Esophagus squamous epithelium (tissue), 5 donors: ENCODE data around the gene PGLYRP3. TPM values are rescaled to one million over a fixed set of nuclear protein-coding genes. Genes with fewer than 3 reads are reported as not detected.

Experiments
- DNase-seq: peaks from one replicate; lab custom pipeline; 2025; lab: John Stamatoyannopoulos, UW
- H3K27ac ChIP-seq, 4 donors: fragments of 200-600 bp; sonication (generic); one replicate each; pipeline ENCODE4 v1.5.1; 2016 to 2019; ENCODE audit warnings: mild to moderate bottlenecking in 1 of 4
- H3K27me3 ChIP-seq, 4 donors: fragments of 200-600 bp; sonication (generic); 1 replicate in 3 of 4; 2 replicates in 1 of 4; pipeline versions ENCODE4 v1.5.1 to v1.6.0; 2017 to 2021; ENCODE audit warnings: antibody characterized with exemption in 1 of 4
- H3K36me3 ChIP-seq, 3 donors: fragments of 200-600 bp; sonication (generic); one replicate each; pipeline ENCODE4 v1.5.1; 2016 to 2019
- H3K4me1 ChIP-seq, 3 donors: fragments of 200-600 bp; sonication (generic); one replicate each; pipeline ENCODE4 v1.5.1; 2017 to 2019
- H3K4me3 ChIP-seq, 4 donors: fragments of 200-600 bp; sonication (generic); 1 replicate in 3 of 4; 2 replicates in 1 of 4; pipeline ENCODE4 v1.5.1; 2016 to 2019; ENCODE audit warnings: mild to moderate bottlenecking in 2 of 4, moderate library complexity in 1 of 4
- H3K9me3 ChIP-seq, 3 donors: fragments of 200-600 bp; sonication (generic); one replicate each; pipeline ENCODE4 v1.5.1; 2016 to 2019
- CTCF ChIP-seq, 6 experiments: fragments of 450-650 bp in 4 of 6; fragments of 200-600 bp in 2 of 6; sonication (generic) in 2 of 6; IDR thresholded peaks; one replicate each; pipeline ENCODE4 v1.5.1; 2016 to 2019; ENCODE audit warnings: antibody characterized with exemption in 6 of 6, mild to moderate bottlenecking in 4 of 6, moderate library complexity in 4 of 6
- POLR2A ChIP-seq, 4 donors: fragments of 450-650 bp; IDR thresholded peaks; one replicate each; pipeline ENCODE4 v1.6.1; 2017; ENCODE audit warnings: antibody characterized with exemption in 4 of 4, mild to moderate bottlenecking in 4 of 4, moderate library complexity in 3 of 4
- WGBS, 2 donors: methylation state at CpG; one replicate each; pipeline ENCODE4 v1.1.5; 2018; 5-methylcytosine and 5-hydroxymethylcytosine counted together
- intact Hi-C: fragments of 100-400 bp; cut with DNase I; formaldehyde crosslinking; loops from one replicate; pipeline ENCODE4 v1.15.0; 2022
- total RNA-seq, 4 donors: library from RNA; depleted of rRNA; stranded (reverse); fragments of >200 nt; gene quantifications; one replicate each; pipeline ENCODE4 v1.1.0, GENCODE V29; 2016
- donor health status: DM: yes; HTN: yes; CAD: no.

Gene PGLYRP3
- total RNA-seq, 4 donors from 2014 or later, result 14.3 to 44.0 (median 23.8) TPM

DNA sequence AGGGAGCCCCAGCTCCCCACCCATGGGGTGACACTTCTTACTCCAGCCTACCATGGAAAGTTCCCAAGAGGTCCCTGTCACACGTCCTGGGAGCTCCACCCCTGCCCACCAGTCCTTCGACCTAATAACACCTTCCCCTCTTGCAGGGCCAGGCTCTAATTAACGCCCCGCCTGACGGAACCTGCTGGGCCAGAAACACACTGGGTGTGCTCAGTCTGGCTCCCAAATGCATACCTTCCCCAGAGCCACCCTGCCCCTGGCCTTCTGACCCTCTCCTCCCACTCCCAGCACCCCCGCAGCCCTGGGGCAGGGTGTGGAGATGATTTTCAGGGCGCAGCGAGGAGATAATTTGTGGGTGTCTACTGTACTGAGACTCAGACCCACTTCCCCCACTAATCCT, 20.6 kb downstream of the PGLYRP3 start:
- Histone ChIP-seq H3K27me3 (peaks cover 0 to 5% (median 0%) of the 10 kb centered on the region in 4 donors), H3K27ac (peak overlapping the region; percentile 85 to 95 (median 90)), H3K36me3 (peaks cover 0 to 13% (median 0%) of the 10 kb centered on the region in 3 donors), H3K9me3 (no peaks in the 10 kb centered on the region), H3K4me3 (peak overlapping the region in 1 of 4 donors; percentile 20), H3K4me1 (peaks cover 16 to 79% (median 39%) of the 10 kb centered on the region in 3 donors)
- TF ChIP-seq CTCF (IDR thresholded peaks at IDR 0.05), result no peak
- TF ChIP-seq POLR2A (IDR thresholded peaks at IDR 0.05), result no peak
- intact Hi-C loops, result no loop called here
- DNase-seq, result no peak
- 28 to 52% methylated on average over 5 to 7 of the region's 8 CpGs for WGBS, 2 donors

DNA sequence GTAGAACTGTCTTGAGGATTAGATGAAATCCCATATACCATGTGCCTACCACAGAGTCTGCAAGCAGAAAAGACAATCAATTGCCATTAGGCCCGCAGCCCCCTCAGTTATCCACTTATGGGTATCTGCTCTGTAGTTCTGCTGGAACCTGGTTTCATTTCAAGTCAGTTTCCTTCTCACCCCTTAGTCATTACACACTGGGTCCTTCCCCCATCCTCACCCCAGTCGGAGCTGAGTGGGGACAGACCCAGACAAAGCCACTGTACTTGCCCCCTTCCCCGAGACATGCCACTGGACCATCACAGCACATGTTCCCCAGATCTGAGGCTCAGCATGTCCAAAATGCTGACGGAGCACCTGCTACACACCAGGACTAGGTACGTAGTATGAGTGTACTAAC, 21.2 kb downstream of the PGLYRP3 start:
- Histone ChIP-seq H3K9me3 (no peaks in the 10 kb centered on the region), H3K4me3 (no peak overlapping the region), H3K27me3 (peaks cover 0 to 5% (median 0%) of the 10 kb centered on the region in 4 donors), H3K27ac (peak overlapping the region; percentile 85 to 95 (median 90)), H3K4me1 (peaks cover 16 to 86% (median 44%) of the 10 kb centered on the region in 3 donors), H3K36me3 (peaks cover 0 to 6% (median 0%) of the 10 kb centered on the region in 3 donors)
- no peak for DNase-seq
- intact Hi-C loops, result no loop called here
- no peak for TF ChIP-seq POLR2A (IDR thresholded peaks at IDR 0.05)
- no peak for TF ChIP-seq CTCF (IDR thresholded peaks at IDR 0.05)
- WGBS, 2 donors, result 66 to 73% methylated on average over 5 of the region's 5 CpGs

GRCh38 chr1:153288634-153289275, 24.0 kb downstream of the PGLYRP3 start:
- peak overlapping the region; percentile 15 to 95 (median 90) for H3K27ac ChIP-seq
- DNase-seq, result no peak
- WGBS, 2 donors, result 68% methylated on average over 4 to 7 of the region's 11 CpGs
- H3K4me3 ChIP-seq, result no peak overlapping the region
- intact Hi-C loops, result no loop called here
- TF ChIP-seq POLR2A (IDR thresholded peaks at IDR 0.05) (no peak), CTCF (IDR thresholded peaks at IDR 0.05) (peak; percentile 60 to 97 (median 79))
- peaks cover 0 to 5% (median 0%) of the 10 kb centered on the region in 4 donors for H3K27me3 ChIP-seq
- no peaks in the 10 kb centered on the region for H3K36me3 ChIP-seq
- peaks cover 11 to 78% (median 38%) of the 10 kb centered on the region in 3 donors for H3K4me1 ChIP-seq
- H3K9me3 ChIP-seq, result no peaks in the 10 kb centered on the region

- H3K9me3 ChIP-seq, result no peaks in the 10 kb centered on the region
- WGBS, 2 donors, result 14 to 25% methylated on average over 2 of the region's 2 CpGs
- peaks cover 0 to under 1% (median 0%) of the 10 kb centered on the region in 4 donors for H3K27me3 ChIP-seq
- DNase-seq, result no peak
- H3K4me3 ChIP-seq, result no peak overlapping the region
- peaks cover 0 to 34% (median 4%) of the 10 kb centered on the region in 3 donors for H3K4me1 ChIP-seq
- intact Hi-C loops, result no loop called here
- no peak for TF ChIP-seq POLR2A (IDR thresholded peaks at IDR 0.05)
- peak; percentile 41 to 93 (median 81) for TF ChIP-seq CTCF (IDR thresholded peaks at IDR 0.05)
- H3K36me3 ChIP-seq, result no peaks in the 10 kb centered on the region
- H3K27ac ChIP-seq, result no peak overlapping the region
Observed at GRCh38 chr1:153277852-153278251, 34.9 kb downstream of the PGLYRP3 start.

GRCh38 chr1:153272186-153272585, 40.6 kb downstream of the PGLYRP3 start:
- Histone ChIP-seq H3K4me3 (no peak overlapping the region), H3K4me1 (no peaks in the 10 kb centered on the region), H3K9me3 (no peaks in the 10 kb centered on the region), H3K27ac (no peak overlapping the region), H3K27me3 (peaks cover 0 to 25% (median 0%) of the 10 kb centered on the region in 4 donors), H3K36me3 (no peaks in the 10 kb centered on the region)
- intact Hi-C loops, result no loop called here
- 60% methylated on average over 1 of the region's 1 CpG; no CpG with 5 or more reads in 1 of the 2 donors for WGBS, 2 donors
- no peak for DNase-seq
- TF ChIP-seq POLR2A (IDR thresholded peaks at IDR 0.05) (no peak), CTCF (IDR thresholded peaks at IDR 0.05) (no peak)
